H1 (cell line): Measurements from ENCODE around the gene TBC1D23. TPM values are rescaled to one million over a fixed set of nuclear protein-coding genes. Genes with fewer than 3 reads are reported as not detected.

Source experiments
- ASH2L ChIP-seq: fragments of 200-600, 300-600 bp; sonication (generic); IDR thresholded peaks from one replicate; pipeline ENCODE4 v1.7.1; 2017; ENCODE audit warnings: low read length
- CHD1 ChIP-seq: IDR thresholded peaks from 2 replicates; pipeline ENCODE4 v1.6.1; 2012; ENCODE audit warnings: low read depth, low read length, improper control_type of control experiment
- CHD2 ChIP-seq: IDR thresholded peaks from 2 replicates; pipeline ENCODE4 v1.6.1; 2012; ENCODE audit warnings: low read length, improper control_type of control experiment
- CREB1 ChIP-seq: IDR thresholded peaks from 2 replicates; pipeline ENCODE4 v1.6.1; 2012; ENCODE audit warnings: inconsistent platforms
- CTBP2 ChIP-seq: IDR thresholded peaks from 2 replicates; pipeline ENCODE4 v1.7.0; 2011; ENCODE audit warnings: borderline replicate concordance, mild to moderate bottlenecking, moderate library complexity, mixed read lengths, low read length; ENCODE audit not compliant: insufficient read depth, insufficient read length
- EP300 ChIP-seq, 2 experiments: IDR thresholded peaks; 1 replicate in 1 of 2; 2 replicates in 1 of 2; pipeline ENCODE4 v1.6.1; 2011 to 2012; ENCODE audit warnings: low read depth in 2 of 2, low read length in 2 of 2, mild to moderate bottlenecking in 2 of 2, borderline replicate concordance in 1 of 2, inconsistent platforms in 1 of 2, moderate library complexity in 1 of 2
- GTF2F1 ChIP-seq: IDR thresholded peaks from 2 replicates; pipeline ENCODE4 v1.6.1; 2012; ENCODE audit warnings: low read depth, low read length, improper control_type of control experiment, borderline replicate concordance
- HDAC6 ChIP-seq: IDR thresholded peaks from one replicate; pipeline ENCODE4 v1.7.1; 2012; ENCODE audit warnings: low read depth, mild to moderate bottlenecking, inconsistent platforms, low read length, moderate library complexity
- JUN ChIP-seq: IDR thresholded peaks from 2 replicates; pipeline ENCODE4 v1.6.1; 2011; ENCODE audit warnings: low read depth, mild to moderate bottlenecking, improper control_type of control experiment, low read length
- KDM5A ChIP-seq: fragments of 200-600 bp; IDR thresholded peaks from 2 replicates; pipeline ENCODE4 v1.7.1; 2012; ENCODE audit warnings: mild to moderate bottlenecking, low read length, inconsistent platforms, mixed read lengths
- NANOG ChIP-seq: IDR thresholded peaks from 2 replicates; pipeline ENCODE4 v1.6.1; 2011; ENCODE audit warnings: low read length, low read depth, mild to moderate bottlenecking, inconsistent platforms; ENCODE audit not compliant: insufficient read depth, poor library complexity, severe bottlenecking
- NRF1 ChIP-seq: IDR thresholded peaks from 2 replicates; pipeline ENCODE4 v1.6.1; 2011; ENCODE audit warnings: mild to moderate bottlenecking, low read depth, low read length, improper control_type of control experiment
- PHF8 ChIP-seq: fragments of 200-600 bp; sonication (generic); conservative IDR thresholded peaks from 2 replicates; pipeline ENCODE4 v1.7.1; 2012; ENCODE audit warnings: low read depth, mild to moderate bottlenecking, inconsistent platforms, low read length, moderate library complexity
- POLR2A ChIP-seq, 2 experiments: IDR thresholded peaks; 1 replicate in 1 of 2; 2 replicates in 1 of 2; pipeline ENCODE4 v1.6.1; 2011; ENCODE audit warnings: low read depth in 2 of 2, low read length in 2 of 2, mild to moderate bottlenecking in 2 of 2; ENCODE audit errors: control extremely low read depth in 1 of 2
- POLR2AphosphoS5 ChIP-seq: IDR thresholded peaks from 2 replicates; pipeline ENCODE4 v1.6.1; 2011; ENCODE audit warnings: low read depth, low read length
- RFX5 ChIP-seq: IDR thresholded peaks from 2 replicates; pipeline ENCODE4 v1.6.1; 2011; ENCODE audit warnings: low read depth, low read length, improper control_type of control experiment, borderline replicate concordance
- RNF2 ChIP-seq: fragments of 200-900, 300-1000 bp; sonication (generic); IDR thresholded peaks from 2 replicates; pipeline ENCODE4 v1.7.1; 2016; ENCODE audit warnings: borderline replicate concordance, low read depth, mild to moderate bottlenecking, antibody characterized with exemption, low read length; ENCODE audit not compliant: poor library complexity, severe bottlenecking; ENCODE audit errors: missing control alignments
- SIRT6 ChIP-seq: IDR thresholded peaks from one replicate; pipeline ENCODE4 v1.7.1; 2012; ENCODE audit warnings: low read length, inconsistent platforms
- SP2 ChIP-seq: IDR thresholded peaks from 2 replicates; pipeline ENCODE4 v1.6.1; 2012; ENCODE audit warnings: mild to moderate bottlenecking, low read length, inconsistent platforms
- TBP ChIP-seq: IDR thresholded peaks from 2 replicates; pipeline ENCODE4 v1.6.1; 2011; ENCODE audit warnings: low read depth, low read length, improper control_type of control experiment
- TCF12 ChIP-seq: IDR thresholded peaks from 2 replicates; pipeline ENCODE4 v1.6.1; 2011; ENCODE audit warnings: low read depth, mild to moderate bottlenecking, low read length
- YY1 ChIP-seq: IDR thresholded peaks from 2 replicates; pipeline ENCODE4 v1.6.1; 2011; ENCODE audit warnings: low read depth, mild to moderate bottlenecking, low read length
- polyA plus RNA-seq, 7 experiments: library from polyadenylated mRNA; depleted of rRNA in 3 of 7; stranded (reverse) in 5 of 7; unstranded in 2 of 7; fragments of >200 nt in 5 of 7; fragments of 200-250 nt in 2 of 7; gene quantifications; 1 replicate in 5 of 7; 2 replicates in 1 of 7; 4 replicates in 1 of 7; pipeline versions ENCODE4 v1.2.1 to v1.2.3, GENCODE V29; 2011 to 2013; ENCODE audit warnings: missing spikeins in 2 of 7, mixed read lengths in 2 of 7
- total RNA-seq: library from RNA; stranded (reverse); fragmentation: NEBNext Ultra II Directional; extraction: Animal tissue kit (Norgen Biotek cat#: 25700); gene quantifications from 2 replicates; pipeline ENCODE4 v1.2.1, GENCODE V29; 2021
- TF ChIP-seq, protein P1 (sequence below): IDR thresholded peaks from 2 replicates; pipeline ENCODE4 v1.6.1; 2012; ENCODE audit warnings: inconsistent platforms
- TF ChIP-seq, protein P2 (sequence below): IDR thresholded peaks from 2 replicates; pipeline ENCODE4 v1.6.1; 2011; ENCODE audit warnings: low read depth, mild to moderate bottlenecking, low read length; ENCODE audit not compliant: insufficient read depth

TBC1D23 gene
- total and polyA plus RNA-seq, 2 of the 8 experiments (the other 6 are each of a cell fraction or from before 2014, with no cell fraction given): 6.4 to 29.3 TPM

DNA sequence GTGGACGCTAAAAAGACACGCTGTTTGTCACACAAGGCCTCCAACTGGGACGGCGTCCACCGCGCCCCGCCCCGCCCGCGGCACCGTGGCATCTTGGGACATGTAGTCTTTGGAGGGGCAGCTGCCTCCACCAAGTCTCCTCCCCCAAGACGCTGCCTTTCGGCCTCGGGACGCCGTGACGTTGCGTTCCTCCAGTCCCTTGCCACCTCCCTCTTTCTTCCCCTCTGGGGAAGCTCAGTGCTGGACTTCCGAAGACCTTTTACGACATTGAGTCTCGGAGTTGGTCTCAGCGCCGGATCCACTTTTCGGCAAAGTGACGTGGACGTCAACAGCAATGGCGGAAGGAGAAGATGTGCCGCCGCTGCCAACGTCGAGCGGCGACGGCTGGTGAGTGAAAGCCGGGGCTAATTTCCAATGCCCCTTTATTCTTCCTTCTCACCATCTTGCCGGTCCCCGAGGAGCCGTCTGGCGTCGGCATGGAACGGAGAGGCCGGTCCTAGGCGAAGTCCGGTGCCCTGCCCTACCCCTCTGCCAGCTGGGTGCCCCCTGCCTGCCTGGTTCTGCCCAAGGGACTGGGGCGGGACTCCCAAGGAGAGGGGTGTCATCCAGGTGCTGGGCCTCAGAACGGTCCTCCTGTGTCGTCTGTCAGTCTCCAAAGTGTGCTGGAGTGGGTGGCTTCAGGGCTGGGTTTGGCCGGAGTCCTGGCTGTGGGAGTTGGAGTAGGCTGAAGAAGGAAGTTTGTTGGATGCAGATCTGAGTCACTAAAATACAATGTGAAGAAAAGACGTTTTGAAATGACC lies at the start of gene TBC1D23 (continued):
- TF ChIP-seq NRF1 (no peak), SIRT6 (no peak), CTBP2 (no peak), SP2 (no peak), CHD2 (no peak), TBP (peak; percentile 84), JUN (no peak), PHF8 (peak; percentile 94), CHD1 (no peak), HDAC6 (no peak), YY1 (peak; percentile 96), RNF2 (no peak), POLR2A (IDR thresholded peaks at IDR 0.05; ENCODE audit: control extremely low read depth in 1 of 2, low read depth in 2 of 2, low read length in 2 of 2) (peak in 1 of 2 experiments; percentile 85; a peak in 2 of 3 replicates), EP300 (IDR thresholded peaks at IDR 0.05; ENCODE audit: borderline replicate concordance in 1 of 2, low read depth in 2 of 2, low read length in 2 of 2) (no peak), POLR2AphosphoS5 (peak; percentile 74), NANOG (no peak), TCF12 (no peak), GTF2F1 (no peak), RFX5 (no peak), KDM5A (peak; percentile 85), CREB1 (peak; percentile 93), ASH2L (peak; percentile 96)
- TF ChIP-seq, protein P1, sequence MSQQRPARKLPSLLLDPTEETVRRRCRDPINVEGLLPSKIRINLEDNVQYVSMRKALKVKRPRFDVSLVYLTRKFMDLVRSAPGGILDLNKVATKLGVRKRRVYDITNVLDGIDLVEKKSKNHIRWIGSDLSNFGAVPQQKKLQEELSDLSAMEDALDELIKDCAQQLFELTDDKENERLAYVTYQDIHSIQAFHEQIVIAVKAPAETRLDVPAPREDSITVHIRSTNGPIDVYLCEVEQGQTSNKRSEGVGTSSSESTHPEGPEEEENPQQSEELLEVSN: no peak
- TF ChIP-seq, protein P2, sequence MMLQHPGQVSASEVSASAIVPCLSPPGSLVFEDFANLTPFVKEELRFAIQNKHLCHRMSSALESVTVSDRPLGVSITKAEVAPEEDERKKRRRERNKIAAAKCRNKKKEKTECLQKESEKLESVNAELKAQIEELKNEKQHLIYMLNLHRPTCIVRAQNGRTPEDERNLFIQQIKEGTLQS: 0 out of 2 replicates have a peak, but pooled peaks have one; percentile 41
